BE2C (cell line): Measurements from ENCODE around the gene YEATS4.

Experiments
- DNase-seq: peaks from one replicate; pipeline ENCODE4 v3.0.0-alpha.2; 2020
- H3K27me3 ChIP-seq: fragments of 250-450 bp; sonication (Bioruptor Pico); 2 replicates; pipeline ENCODE4 v1.5.1; 2020; ENCODE audit warnings: mild to moderate bottlenecking
- H3K36me3 ChIP-seq: fragments of 250-450 bp; sonication (Bioruptor Pico); 2 replicates; pipeline ENCODE4 v1.5.1; 2020; ENCODE audit warnings: mild to moderate bottlenecking
- H3K4me1 ChIP-seq: fragments of 250-450 bp; sonication (Bioruptor Pico); 2 replicates; pipeline ENCODE4 v1.5.1; 2020
- H3K4me3 ChIP-seq: 2 replicates; pipeline ENCODE4 v1.5.1; 2011; ENCODE audit warnings: low read depth, low read length
- H3K9me3 ChIP-seq: fragments of 250-450 bp; sonication (Bioruptor Pico); 2 replicates; pipeline ENCODE4 v1.5.1; 2020
- TF ChIP-seq, protein P1 (sequence below): IDR thresholded peaks from 2 replicates; pipeline ENCODE4 v1.5.1; 2012; ENCODE audit warnings: mild to moderate bottlenecking, low read depth, low read length

Gene YEATS4

DNA sequence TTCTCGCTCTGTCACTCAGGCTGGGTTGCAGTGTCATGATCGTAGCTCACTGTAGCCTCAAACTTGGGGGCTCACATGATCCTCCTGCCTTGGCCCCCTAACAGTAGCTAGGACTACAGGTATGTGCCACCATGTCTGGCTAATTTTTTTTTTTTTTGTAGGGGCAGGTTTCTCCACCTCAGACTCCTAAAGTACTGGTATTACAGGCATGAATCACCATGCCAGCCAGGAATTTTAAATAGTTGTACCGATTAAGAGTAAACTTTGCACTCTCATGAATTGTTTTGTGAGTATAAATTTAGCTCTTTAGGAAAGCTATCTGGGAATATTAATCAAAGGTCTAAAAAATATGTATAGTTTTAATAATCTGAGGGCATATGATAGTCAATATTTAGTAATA lies 25.5 kb downstream of the YEATS4 start:
- Histone ChIP-seq H3K27me3 (no peaks in the 10 kb centered on the region), H3K4me1 (no peaks in the 10 kb centered on the region), H3K9me3 (no peaks in the 10 kb centered on the region), H3K4me3 (no peak overlapping the region), H3K36me3 (peaks cover 3% of the 10 kb centered on the region)
- TF ChIP-seq, protein P1, sequence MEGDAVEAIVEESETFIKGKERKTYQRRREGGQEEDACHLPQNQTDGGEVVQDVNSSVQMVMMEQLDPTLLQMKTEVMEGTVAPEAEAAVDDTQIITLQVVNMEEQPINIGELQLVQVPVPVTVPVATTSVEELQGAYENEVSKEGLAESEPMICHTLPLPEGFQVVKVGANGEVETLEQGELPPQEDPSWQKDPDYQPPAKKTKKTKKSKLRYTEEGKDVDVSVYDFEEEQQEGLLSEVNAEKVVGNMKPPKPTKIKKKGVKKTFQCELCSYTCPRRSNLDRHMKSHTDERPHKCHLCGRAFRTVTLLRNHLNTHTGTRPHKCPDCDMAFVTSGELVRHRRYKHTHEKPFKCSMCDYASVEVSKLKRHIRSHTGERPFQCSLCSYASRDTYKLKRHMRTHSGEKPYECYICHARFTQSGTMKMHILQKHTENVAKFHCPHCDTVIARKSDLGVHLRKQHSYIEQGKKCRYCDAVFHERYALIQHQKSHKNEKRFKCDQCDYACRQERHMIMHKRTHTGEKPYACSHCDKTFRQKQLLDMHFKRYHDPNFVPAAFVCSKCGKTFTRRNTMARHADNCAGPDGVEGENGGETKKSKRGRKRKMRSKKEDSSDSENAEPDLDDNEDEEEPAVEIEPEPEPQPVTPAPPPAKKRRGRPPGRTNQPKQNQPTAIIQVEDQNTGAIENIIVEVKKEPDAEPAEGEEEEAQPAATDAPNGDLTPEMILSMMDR: no peak
- DNase-seq: no peak

DNA sequence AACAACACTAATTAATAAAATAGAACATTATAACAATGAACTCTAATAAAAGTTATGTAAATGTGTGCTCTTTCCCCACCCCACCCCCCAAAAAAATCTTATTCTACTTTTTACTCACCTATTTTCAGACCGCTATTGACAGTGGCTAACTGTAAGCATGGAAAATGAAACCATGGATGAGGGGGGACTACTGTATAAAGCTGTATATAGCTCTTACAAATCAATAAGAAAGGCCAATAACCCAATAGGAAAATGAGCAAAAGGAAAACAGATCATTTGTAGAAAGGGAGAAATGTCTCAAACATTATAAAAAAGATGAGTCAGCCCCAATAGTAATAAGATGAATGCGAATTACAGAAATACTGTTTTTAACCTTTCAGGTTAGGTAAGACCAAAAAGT lies 27.4 kb downstream of the YEATS4 start:
- no peak overlapping the region for H3K4me3 ChIP-seq
- TF ChIP-seq, protein P1: no peak
- DNase-seq: no peak
- no peaks in the 10 kb centered on the region for H3K27me3 ChIP-seq
- no peaks in the 10 kb centered on the region for H3K4me1 ChIP-seq
- H3K9me3 ChIP-seq: no peaks in the 10 kb centered on the region
- H3K36me3 ChIP-seq: peaks cover 6% of the 10 kb centered on the region; the same call in 1 of the 2 replicates

DNA sequence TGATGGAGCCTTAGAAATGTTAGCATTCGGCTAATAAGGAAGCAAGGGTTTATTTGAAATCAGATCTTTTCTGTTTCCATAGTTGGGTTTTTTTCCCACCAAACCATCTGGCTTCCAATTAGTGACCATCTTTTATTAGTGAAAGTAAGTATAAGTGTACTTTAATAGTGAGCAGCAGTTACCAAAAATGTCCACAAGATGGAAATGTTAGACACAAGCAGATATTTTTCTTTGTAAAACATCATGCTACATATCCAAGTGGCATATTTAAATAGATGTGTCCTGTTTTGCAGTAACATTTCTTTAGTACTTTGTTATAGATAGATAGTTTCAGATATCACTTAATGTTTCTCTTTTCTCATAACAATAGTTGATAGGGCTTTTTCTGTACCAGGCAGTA lies 28.8 kb downstream of the YEATS4 start:
- no peak for DNase-seq
- no peaks in the 10 kb centered on the region for H3K4me1 ChIP-seq
- TF ChIP-seq, protein P1: peak; percentile 46; the same call in 1 of the 2 replicates
- H3K27me3 ChIP-seq: no peaks in the 10 kb centered on the region
- H3K9me3 ChIP-seq: no peaks in the 10 kb centered on the region
- no peak overlapping the region for H3K4me3 ChIP-seq
- peaks cover 6% of the 10 kb centered on the region; the same call in 1 of the 2 replicates for H3K36me3 ChIP-seq

DNA sequence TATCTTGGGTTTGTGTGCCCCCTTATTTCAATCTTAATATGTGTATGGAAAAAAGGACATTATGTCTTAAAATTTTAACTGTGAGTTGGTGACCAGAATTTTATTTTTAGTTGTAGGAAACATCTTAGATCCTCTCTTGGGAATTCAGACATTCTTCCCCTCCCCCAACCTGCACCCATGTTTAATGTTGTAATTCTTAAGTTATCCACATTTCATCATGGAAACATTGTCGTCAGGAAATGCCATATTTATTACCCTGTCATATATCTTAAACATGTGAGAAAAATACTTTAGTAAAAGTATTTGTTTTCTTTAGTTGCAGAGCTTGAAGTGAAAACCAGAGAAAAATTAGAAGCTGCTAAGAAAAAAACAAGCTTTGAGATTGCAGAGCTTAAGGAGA lies 30.3 kb downstream of the YEATS4 start:
- Histone ChIP-seq H3K4me3 (no peak overlapping the region), H3K27me3 (no peaks in the 10 kb centered on the region), H3K9me3 (no peaks in the 10 kb centered on the region), H3K4me1 (no peaks in the 10 kb centered on the region), H3K36me3 (peaks cover 6% of the 10 kb centered on the region; the same call in 1 of the 2 replicates)
- TF ChIP-seq, protein P1: no peak
- DNase-seq: no peak

DNA sequence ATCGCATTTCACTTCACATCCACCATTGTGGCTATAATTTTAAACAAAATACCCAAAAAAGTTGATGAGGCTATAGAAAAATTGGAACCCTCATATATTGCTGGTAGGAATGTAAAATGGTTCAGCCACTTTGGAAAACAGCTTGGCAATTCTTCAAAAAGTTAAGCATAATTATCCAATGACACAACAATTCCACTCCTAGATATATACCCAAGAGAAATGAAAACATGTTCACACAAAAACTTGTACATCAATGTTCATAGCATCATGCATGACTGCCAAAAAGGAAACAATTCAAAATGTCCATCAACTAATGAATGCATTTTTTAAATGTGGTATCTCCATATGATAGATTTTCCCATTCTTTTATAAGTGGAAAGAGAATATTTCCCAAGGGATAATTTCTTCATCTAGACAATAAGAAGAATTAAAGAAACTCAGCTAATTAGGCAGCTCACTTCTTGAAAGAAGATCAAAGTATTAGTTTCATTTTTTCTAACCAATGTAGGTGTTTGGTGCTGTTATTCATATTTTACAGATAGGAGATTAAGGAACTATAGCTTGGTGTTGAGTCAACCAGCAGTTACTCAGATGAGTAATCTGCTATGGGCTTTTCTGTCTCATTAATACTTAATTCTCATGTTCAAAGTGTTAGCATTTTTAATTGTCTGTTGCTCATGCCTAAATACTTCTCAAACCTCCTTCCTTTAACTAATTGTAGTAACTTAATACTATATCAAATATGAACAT lies 32.8 kb downstream of the YEATS4 start:
- DNase-seq: no peak
- H3K9me3 ChIP-seq: no peaks in the 10 kb centered on the region; the same call in 1 of the 2 replicates
- TF ChIP-seq, protein P1: no peak
- H3K36me3 ChIP-seq: peaks cover 10% of the 10 kb centered on the region
- no peak overlapping the region for H3K4me3 ChIP-seq
- no peaks in the 10 kb centered on the region for H3K4me1 ChIP-seq
- no peaks in the 10 kb centered on the region for H3K27me3 ChIP-seq

DNA sequence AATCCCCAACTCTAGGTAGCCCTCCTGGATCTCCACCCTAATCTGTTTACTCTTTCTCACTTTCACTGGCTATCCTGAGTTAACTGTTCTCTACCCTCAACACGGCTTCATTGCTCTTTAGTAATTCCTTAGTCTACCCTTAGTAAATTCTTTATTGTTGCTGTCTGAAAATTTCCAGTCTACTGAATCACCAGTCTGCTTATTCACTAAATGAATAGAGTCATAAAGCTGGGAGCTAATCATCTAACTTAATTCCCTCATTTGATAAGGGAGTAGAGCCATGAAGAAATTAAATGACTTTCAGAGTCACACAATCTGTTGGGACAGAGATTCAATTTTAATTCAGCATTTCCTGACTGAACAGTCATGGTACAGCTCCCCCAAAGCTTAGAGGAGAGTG lies 36.5 kb downstream of the YEATS4 start:
- Histone ChIP-seq H3K4me3 (no peak overlapping the region), H3K9me3 (no peaks in the 10 kb centered on the region; the same call in 1 of the 2 replicates), H3K36me3 (peaks cover 7% of the 10 kb centered on the region), H3K27me3 (no peaks in the 10 kb centered on the region), H3K4me1 (no peaks in the 10 kb centered on the region)
- no peak for DNase-seq
- TF ChIP-seq, protein P1: no peak
